GM23338 (cell line): ENCODE results near the gene CXCL8. TPM values are rescaled to one million over a fixed set of nuclear protein-coding genes. Genes with fewer than 3 reads are reported as not detected.

Experiments
- ATAC-seq: fragments of 200-7000 bp; cut with Tn5 transposase; 3 replicates; pipeline ENCODE4 v1.9.1; 2020
- DNase-seq: peaks from one replicate; pipeline ENCODE4 v3.0.0-alpha.2; 2015; ENCODE audit warnings: low spot score
- H2AFZ ChIP-seq: fragments of 200-600 bp; sonication (generic); 2 replicates; pipeline ENCODE4 v1.8.0; 2016; ENCODE audit warnings: antibody characterized with exemption, mild to moderate bottlenecking, moderate library complexity
- H3F3A ChIP-seq: fragments of 200-600 bp; sonication (generic); replicated peaks from 2 replicates; pipeline ENCODE4 v1.8.0; 2017; ENCODE audit warnings: antibody characterized with exemption, mixed run types, low read depth
- H3K27ac ChIP-seq: fragments of 200-600 bp; sonication (generic); 2 replicates; pipeline ENCODE4 v1.6.1; 2016; ENCODE audit warnings: low read depth
- H3K27me3 ChIP-seq: fragments of 200-600 bp; sonication (generic); 2 replicates; pipeline ENCODE4 v1.8.0; 2016; ENCODE audit warnings: mild to moderate bottlenecking, mixed run types, moderate library complexity; ENCODE audit not compliant: insufficient read depth
- H3K36me3 ChIP-seq: fragments of 200-600 bp; sonication (generic); 2 replicates; pipeline ENCODE4 v1.8.0; 2016; ENCODE audit warnings: mild to moderate bottlenecking; ENCODE audit not compliant: insufficient read depth
- H3K4me1 ChIP-seq: fragments of 200-600 bp; sonication (generic); 2 replicates; pipeline ENCODE4 v1.8.0; 2016; ENCODE audit warnings: mild to moderate bottlenecking, moderate library complexity; ENCODE audit not compliant: insufficient read depth
- H3K4me2 ChIP-seq: fragments of 200-600 bp; sonication (generic); 2 replicates; pipeline ENCODE4 v1.7.1; 2017; ENCODE audit warnings: mixed run types
- H3K4me3 ChIP-seq: fragments of 200-600 bp; sonication (generic); 2 replicates; pipeline ENCODE4 v1.6.1; 2016; ENCODE audit warnings: mixed run types
- H3K79me2 ChIP-seq: fragments of 200-600 bp; sonication (generic); replicated peaks from 2 replicates; pipeline ENCODE4 v1.8.0; 2017; ENCODE audit warnings: mild to moderate bottlenecking; ENCODE audit not compliant: insufficient read depth
- H3K9me2 ChIP-seq: fragments of 200-600 bp; sonication (generic); 2 replicates; pipeline ENCODE4 v1.8.0; 2017; ENCODE audit not compliant: insufficient read depth
- H4K20me1 ChIP-seq: fragments of 200-600 bp; sonication (generic); replicated peaks from 2 replicates; pipeline ENCODE4 v1.8.0; 2017; ENCODE audit warnings: mild to moderate bottlenecking; ENCODE audit not compliant: insufficient read depth
- H3K27ac Mint-ChIP-seq: 2 replicates; pipeline ENCODE4 v1.8.0; 2020; ENCODE audit warnings: inconsistent platforms, mild to moderate bottlenecking, moderate library complexity, mixed read lengths
- H3K27me3 Mint-ChIP-seq: 3 replicates; pipeline ENCODE4 v1.8.0; 2022; ENCODE audit warnings: low read depth, mild to moderate bottlenecking, moderate library complexity, mixed read lengths, inconsistent platforms; ENCODE audit not compliant: insufficient read depth, poor library complexity
- H3K36me3 Mint-ChIP-seq: 3 replicates; pipeline ENCODE4 v1.8.0; 2021; ENCODE audit warnings: low read depth, mild to moderate bottlenecking, inconsistent platforms, moderate library complexity, mixed read lengths
- H3K4me1 Mint-ChIP-seq: 3 replicates; pipeline ENCODE4 v1.8.0; 2020; ENCODE audit warnings: mild to moderate bottlenecking, inconsistent platforms, mixed read lengths
- H3K4me3 Mint-ChIP-seq: 3 replicates; pipeline ENCODE4 v1.8.0; 2021; ENCODE audit warnings: moderate library complexity, mild to moderate bottlenecking, inconsistent platforms, mixed read lengths
- H3K9me3 Mint-ChIP-seq: 3 replicates; pipeline ENCODE4 v1.8.0; 2020; ENCODE audit warnings: moderate library complexity, mild to moderate bottlenecking, inconsistent platforms, mixed read lengths
- CREB1 ChIP-seq: fragments of 250-450 bp; sonication (Bioruptor Pico); IDR thresholded peaks from 2 replicates; pipeline ENCODE4 v1.5.0; 2020; ENCODE audit warnings: low read depth, mild to moderate bottlenecking, moderate library complexity
- NANOG ChIP-seq: IDR thresholded peaks from 2 replicates; pipeline ENCODE4 v1.6.1; 2016; ENCODE audit warnings: antibody characterized with exemption, borderline replicate concordance
- POLR2AphosphoS5 ChIP-seq: IDR thresholded peaks from 2 replicates; pipeline ENCODE4 v1.6.1; 2016; ENCODE audit warnings: antibody characterized with exemption, low read depth
- STAT1 ChIP-seq: IDR thresholded peaks from one replicate; pipeline ENCODE4 v1.6.1; 2016; ENCODE audit warnings: antibody characterized with exemption; ENCODE audit not compliant: unreplicated experiment
- ZNF114 ChIP-seq: fragments of 250-450 bp; sonication (Bioruptor Pico); IDR thresholded peaks from 2 replicates; pipeline ENCODE4 v1.5.0; 2020; ENCODE audit warnings: mild to moderate bottlenecking, moderate library complexity
- ZNF462 ChIP-seq: fragments of 250-450 bp; sonication (Bioruptor Pico); IDR thresholded peaks from 2 replicates; pipeline ENCODE4 v1.5.0; 2020; ENCODE audit warnings: mild to moderate bottlenecking, moderate library complexity
- polyA plus RNA-seq: library from polyadenylated mRNA; unstranded; fragments of >200 nt; fragmentation: Nextera tagmentation; extraction: Ambion mirVana; gene quantifications from 2 replicates; pipeline ENCODE4 v1.2.1, GENCODE V29; 2016
- total RNA-seq: library from RNA; depleted of rRNA; stranded (reverse); fragments of >200 nt; shearing (Covaris generic); gene quantifications from 2 replicates; pipeline ENCODE4 v1.2.3, GENCODE V29; 2014

Gene CXCL8
- total and polyA plus RNA-seq, 2 experiments from 2014 or later: 0.11 TPM; not detected in 1

GRCh38 chr4:73709451-73710033 is 30.8 kb upstream of the CXCL8 start (continued):
- TF ChIP-seq ZNF462 (CRISPR knock-in tag) (no peak), ZNF114 (CRISPR knock-in tag) (no peak), CREB1 (CRISPR knock-in tag) (no peak), STAT1 (no peak)

GRCh38 chr4:73710094-73710493 is 30.3 kb upstream of the CXCL8 start:
- H3K9me3 Mint-ChIP-seq: no peaks in the 10 kb centered on the region

More at GRCh38 chr4:73710094-73710493, 30.3 kb upstream of the CXCL8 start:
- no peak overlapping the region for H3K27ac Mint-ChIP-seq
- TF ChIP-seq POLR2AphosphoS5 (no peak), NANOG (no peak)
- DNase-seq (no peak), ATAC-seq (no peak)
- Histone ChIP-seq H3K36me3 (no peaks in the 10 kb centered on the region), H3K27me3 (no peaks in the 10 kb centered on the region), H3F3A (no peaks in the 10 kb centered on the region), H4K20me1 (no peaks in the 10 kb centered on the region), H3K79me2 (no peaks in the 10 kb centered on the region), H2AFZ (no peak overlapping the region), H3K9me2 (peaks cover 14% of the 10 kb centered on the region), H3K4me3 (no peak overlapping the region), H3K27ac (no peak overlapping the region), H3K4me1 (peaks cover 10% of the 10 kb centered on the region), H3K4me2 (no peak overlapping the region)
- H3K36me3 Mint-ChIP-seq: no peaks in the 10 kb centered on the region
- no peaks in the 10 kb centered on the region for H3K27me3 Mint-ChIP-seq
- peaks cover 16% of the 10 kb centered on the region for H3K4me1 Mint-ChIP-seq
- H3K4me3 Mint-ChIP-seq: no peak overlapping the region
